OCI-LY1 (cell line): ENCODE data around the gene EPHA7.

ENCODE experiments used
- CTCF ChIP-seq: fragments of 200-600 bp; sonication (generic), shearing (Covaris generic); IDR thresholded peaks from 2 replicates; pipeline ENCODE4 v1.5.1; 2017; ENCODE audit warnings: mild to moderate bottlenecking, antibody characterized with exemption, low read length, moderate library complexity, mixed read lengths
- EZH2 ChIP-seq: fragments of 200-600 bp; sonication (generic), shearing (Covaris generic); IDR thresholded peaks from 2 replicates; pipeline ENCODE4 v1.8.0; 2017; ENCODE audit warnings: borderline replicate concordance, mixed run types, mild to moderate bottlenecking, antibody characterized with exemption, low read length, moderate library complexity, mixed read lengths

- TF ChIP-seq CTCF (no peak), EZH2 (no peak)
Observed at GRCh38 chr6:93419304-93420162, at the start of gene EPHA7.
